Stimulated activated CD4-positive, alpha-beta T cell treated with anti-CD3 and anti-CD28 coated beads, TNF-alpha, amount 100 ng/mL, for 4 hours (primary cell): ENCODE results near the gene NME2.

Experiments used
- DNase-seq, 3 experiments: peaks; one replicate each; pipeline ENCODE4 v3.0.0-alpha.2; 2020; ENCODE audit warnings: low read depth in 3 of 3

NME2 gene

DNA sequence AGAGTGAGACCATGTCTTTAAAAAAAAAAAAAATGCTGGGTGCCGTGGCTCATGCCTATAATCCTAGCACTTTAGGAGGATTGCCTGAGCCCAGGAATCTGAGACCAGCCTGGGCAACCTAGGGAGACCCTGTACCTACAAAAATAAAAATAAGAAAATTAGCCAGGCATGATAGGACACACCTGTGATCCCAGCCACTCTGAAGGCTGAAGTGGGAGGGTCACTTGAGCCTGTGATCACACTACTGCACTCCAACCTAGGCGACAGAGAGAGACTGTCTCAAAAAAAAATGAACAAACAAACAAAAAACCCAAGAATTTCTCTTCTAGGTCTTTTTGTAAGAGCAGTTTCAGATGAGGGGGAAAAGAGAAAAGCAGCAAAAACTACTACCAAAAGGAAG is 34.6 kb downstream of the NME2 start:
- DNase-seq: no peak

DNA sequence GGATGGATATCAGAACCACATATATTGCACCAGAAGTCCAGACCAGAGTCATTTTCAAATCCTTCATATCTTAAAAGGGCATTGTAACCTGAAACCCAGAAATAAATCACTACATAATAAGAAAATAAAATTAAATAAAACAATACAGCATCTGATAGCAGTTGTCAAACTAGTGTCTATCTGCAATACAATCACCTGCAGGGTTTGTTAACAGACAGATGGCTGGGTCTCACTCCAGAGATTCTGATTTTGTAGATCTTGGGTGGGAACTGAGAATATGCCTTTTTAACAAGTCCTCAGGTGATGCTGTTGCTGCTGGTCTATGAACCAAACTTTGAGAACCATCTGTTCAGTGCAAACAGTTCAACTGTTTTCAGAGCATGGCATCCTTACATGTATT is 37.6 kb downstream of the NME2 start:
- DNase-seq: no peak

- DNase-seq: no peak
These were observed 48.7 kb downstream of the NME2 start for GRCh38 chr17:51214920-51215319.

DNA sequence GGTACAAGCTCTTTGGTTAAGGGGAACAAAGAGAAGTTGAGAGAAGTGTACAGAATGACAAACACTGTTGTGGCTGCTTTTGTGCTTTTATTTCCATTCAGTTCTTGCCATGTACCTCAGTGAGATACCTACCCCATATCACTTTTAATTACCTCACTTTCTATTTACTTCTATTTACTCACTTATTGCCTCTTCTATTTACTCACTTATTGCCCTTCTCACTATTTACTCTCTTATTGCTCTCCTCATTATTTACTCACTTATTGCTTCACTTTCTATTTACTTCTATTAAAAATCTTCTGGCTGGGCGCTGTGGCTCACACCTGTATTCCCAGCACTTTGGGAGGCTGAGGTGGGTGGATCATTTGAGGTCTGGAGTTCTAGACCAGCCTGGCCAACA is 51.7 kb downstream of the NME2 start:
- DNase-seq: no peak

GRCh38 chr17:51221322-51221721 is 55.1 kb downstream of the NME2 start:
- DNase-seq: no peak
